ENCODE data around the gene ATG16L1.

The ATG16L1 gene

DNA sequence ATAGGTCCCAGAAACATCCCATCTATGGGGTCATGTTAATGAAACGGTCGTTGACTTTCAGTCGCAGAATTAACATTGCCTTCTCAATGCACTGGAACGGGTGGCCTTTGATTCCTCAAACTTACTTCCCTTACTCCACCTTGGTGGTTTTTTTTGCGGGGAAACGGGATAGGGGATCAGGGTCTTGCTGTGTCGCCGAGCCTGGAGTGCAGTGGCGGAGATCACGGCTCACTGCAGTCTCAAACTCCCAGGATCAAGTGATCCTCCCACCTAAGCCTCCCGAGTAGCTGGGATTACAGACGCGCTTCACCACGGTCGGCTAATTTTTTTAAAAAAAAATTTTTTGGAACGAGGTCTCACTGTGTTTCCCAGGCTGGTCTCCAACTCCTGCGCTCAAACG lies 754 bp downstream of the ATG16L1 start:
- H3K4me3 ChIP-seq (ENCODE audit: low read depth, low read length): peak overlapping the region; percentile 57
- TF ChIP-seq, protein P1, sequence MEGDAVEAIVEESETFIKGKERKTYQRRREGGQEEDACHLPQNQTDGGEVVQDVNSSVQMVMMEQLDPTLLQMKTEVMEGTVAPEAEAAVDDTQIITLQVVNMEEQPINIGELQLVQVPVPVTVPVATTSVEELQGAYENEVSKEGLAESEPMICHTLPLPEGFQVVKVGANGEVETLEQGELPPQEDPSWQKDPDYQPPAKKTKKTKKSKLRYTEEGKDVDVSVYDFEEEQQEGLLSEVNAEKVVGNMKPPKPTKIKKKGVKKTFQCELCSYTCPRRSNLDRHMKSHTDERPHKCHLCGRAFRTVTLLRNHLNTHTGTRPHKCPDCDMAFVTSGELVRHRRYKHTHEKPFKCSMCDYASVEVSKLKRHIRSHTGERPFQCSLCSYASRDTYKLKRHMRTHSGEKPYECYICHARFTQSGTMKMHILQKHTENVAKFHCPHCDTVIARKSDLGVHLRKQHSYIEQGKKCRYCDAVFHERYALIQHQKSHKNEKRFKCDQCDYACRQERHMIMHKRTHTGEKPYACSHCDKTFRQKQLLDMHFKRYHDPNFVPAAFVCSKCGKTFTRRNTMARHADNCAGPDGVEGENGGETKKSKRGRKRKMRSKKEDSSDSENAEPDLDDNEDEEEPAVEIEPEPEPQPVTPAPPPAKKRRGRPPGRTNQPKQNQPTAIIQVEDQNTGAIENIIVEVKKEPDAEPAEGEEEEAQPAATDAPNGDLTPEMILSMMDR (IDR thresholded peaks at IDR 0.05; ENCODE audit: insufficient read depth, low read depth, low read length, missing control alignments): no peak
- no peak for DNase-seq (ENCODE audit: low read depth)

DNA sequence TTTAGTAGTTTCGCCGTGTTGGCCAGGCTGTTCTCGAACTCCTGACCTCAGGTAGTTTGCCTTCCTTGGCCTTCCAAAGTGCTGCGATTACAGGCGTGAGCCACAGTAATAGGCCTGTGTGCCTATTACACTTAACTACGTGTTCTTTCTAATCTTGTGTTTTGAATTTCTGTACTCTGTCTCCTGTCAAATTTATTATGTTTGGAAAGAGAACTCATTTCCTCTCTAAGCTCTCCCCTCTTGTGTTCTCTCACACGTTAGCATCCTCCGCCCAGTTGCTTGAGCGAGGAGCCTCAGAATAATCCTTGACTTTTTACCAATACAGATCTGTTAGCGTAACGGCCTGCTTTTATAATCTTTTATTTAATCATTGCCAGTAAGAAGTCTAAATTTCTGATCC lies 3.7 kb downstream of the ATG16L1 start:
- TF ChIP-seq, protein P1 (IDR thresholded peaks at IDR 0.05; ENCODE audit: insufficient read depth, low read depth, low read length, missing control alignments): no peak
- no peak overlapping the region for H3K4me3 ChIP-seq (ENCODE audit: low read depth, low read length)
- DNase-seq (ENCODE audit: low read depth): no peak

DNA sequence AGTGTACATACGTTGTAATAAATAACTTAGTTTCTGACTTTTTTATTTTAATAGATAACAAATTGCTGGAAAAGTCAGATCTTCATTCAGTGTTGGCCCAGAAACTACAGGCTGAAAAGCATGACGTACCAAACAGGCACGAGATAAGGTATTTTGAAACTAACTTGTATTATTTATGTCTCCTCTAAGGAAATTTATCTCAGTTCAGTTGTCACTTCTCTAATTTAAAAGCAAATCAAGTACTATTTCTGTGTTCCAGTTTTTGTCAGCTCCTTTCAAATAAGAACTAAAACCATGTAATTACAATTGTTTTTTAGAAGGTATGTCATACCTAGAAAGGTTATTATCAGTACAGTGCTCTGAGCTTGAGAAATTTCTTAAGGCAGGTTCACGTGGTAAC lies 4.6 kb downstream of the ATG16L1 start:
- TF ChIP-seq, protein P1 (IDR thresholded peaks at IDR 0.05; ENCODE audit: insufficient read depth, low read depth, low read length, missing control alignments): no peak
- no peak for DNase-seq (ENCODE audit: low read depth)
- H3K4me3 ChIP-seq (ENCODE audit: low read depth, low read length): no peak overlapping the region

DNA sequence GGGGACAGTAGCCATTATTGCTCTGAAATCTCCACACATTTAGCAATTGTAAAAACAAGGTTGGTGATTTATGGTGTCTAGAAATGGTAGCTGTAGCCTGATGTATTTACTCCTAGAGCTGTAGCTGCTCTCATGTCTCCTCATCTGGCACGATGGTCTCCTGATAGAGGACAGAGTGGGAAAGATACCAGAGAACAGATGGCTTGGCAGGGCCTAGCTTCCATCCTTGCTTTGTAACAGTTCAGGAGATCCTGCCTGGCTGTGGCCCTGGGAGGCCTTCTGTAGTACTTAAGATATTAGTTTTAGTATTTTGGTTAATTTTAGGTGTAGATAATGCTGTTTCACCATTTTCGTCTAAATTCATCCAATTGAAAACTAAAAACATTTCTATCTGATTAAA lies 6.7 kb downstream of the ATG16L1 start:
- no peak for DNase-seq (ENCODE audit: low read depth)
- TF ChIP-seq, protein P1 (IDR thresholded peaks at IDR 0.05; ENCODE audit: insufficient read depth, low read depth, low read length, missing control alignments): no peak
- no peak overlapping the region for H3K4me3 ChIP-seq (ENCODE audit: low read depth, low read length)

DNA sequence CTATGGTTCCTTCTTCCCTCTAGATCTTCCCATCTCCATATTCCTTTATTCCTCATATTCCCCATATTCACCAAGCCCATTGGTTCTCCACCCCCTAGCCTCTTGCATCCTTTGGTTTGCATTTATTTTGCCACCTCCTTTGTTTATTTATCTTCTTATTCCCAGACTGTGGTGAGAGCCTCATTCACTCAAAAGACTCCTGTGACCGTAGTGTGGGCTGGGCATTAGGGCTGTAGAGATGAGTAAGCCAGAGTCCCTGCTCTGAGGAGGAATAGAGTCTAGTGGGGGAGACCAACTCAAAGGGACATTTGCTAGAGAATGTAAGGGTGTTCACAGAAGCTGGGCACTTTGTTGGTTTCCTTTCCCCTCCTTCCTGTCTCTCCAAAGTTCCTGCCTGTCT lies 8.3 kb downstream of the ATG16L1 start:
- no peak for DNase-seq (ENCODE audit: low read depth)
- H3K4me3 ChIP-seq (ENCODE audit: low read depth, low read length): no peak overlapping the region
- TF ChIP-seq, protein P1 (IDR thresholded peaks at IDR 0.05; ENCODE audit: insufficient read depth, low read depth, low read length, missing control alignments): no peak

DNA sequence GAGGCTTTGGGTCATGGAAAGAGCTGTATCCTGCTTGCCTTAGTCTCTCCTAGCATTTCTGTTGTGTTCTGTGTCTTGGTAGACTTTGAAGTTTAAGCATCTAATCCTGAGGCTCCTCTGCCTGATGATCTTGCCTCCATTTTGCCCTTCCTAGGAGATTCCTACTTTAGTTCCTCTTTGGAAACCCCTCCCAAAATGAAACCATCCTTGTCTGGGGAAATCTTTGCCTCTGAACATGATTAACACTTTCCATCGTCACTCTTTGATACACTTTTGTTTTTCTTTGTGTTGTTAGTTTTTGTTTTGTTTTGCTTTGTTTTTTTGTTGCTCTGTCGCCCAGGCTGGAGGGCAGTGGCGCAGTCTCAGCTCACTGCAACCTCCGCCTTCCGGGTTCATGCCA lies 9.2 kb downstream of the ATG16L1 start:
- TF ChIP-seq, protein P1 (IDR thresholded peaks at IDR 0.05; ENCODE audit: insufficient read depth, low read depth, low read length, missing control alignments): no peak
- no peak for DNase-seq (ENCODE audit: low read depth)
- H3K4me3 ChIP-seq (ENCODE audit: low read depth, low read length): no peak overlapping the region

DNA sequence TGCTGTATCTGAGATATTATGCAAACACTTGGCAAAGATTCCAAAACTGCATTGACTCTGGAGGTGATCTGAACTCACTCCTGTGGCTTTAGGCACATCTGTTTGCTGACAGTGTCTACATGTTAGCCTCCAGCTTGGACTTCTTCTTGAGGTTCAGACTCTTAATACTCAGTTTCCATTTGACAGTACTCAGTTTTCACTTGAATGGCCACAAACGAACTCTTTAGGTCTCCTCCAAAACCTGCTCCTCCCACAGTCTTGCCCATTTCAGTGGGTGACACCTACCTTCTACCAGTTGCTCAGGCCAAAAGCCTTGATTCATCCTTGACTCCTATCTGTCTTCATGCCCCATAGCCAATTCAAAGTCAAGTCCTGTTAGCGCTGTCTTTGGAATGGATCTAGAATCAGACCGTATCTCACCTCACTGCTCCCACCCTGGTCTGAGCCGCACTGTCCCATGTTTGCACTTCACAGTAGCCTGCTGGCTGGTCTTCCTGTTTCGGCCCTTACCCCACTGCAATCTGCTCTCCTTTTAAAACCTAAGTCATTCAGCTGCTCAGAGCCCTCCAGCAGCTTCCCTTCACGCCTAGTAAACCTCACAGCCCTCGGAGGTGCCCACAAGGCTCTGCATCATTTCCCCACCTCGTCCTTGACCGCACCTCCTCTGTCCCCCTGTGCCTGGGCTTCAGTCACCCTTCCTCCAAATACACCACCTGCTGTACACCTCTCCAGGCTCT lies 10.5 kb downstream of the ATG16L1 start:
- TF ChIP-seq, protein P1 (IDR thresholded peaks at IDR 0.05; ENCODE audit: insufficient read depth, low read depth, low read length, missing control alignments): no peak
- peak; percentile 65 for DNase-seq (ENCODE audit: low read depth)
- H3K4me3 ChIP-seq (ENCODE audit: low read depth, low read length): no peak overlapping the region
